PC-3 (cell line): ENCODE data around the gene HDAC9.

Source experiments
- EZH2 ChIP-seq: fragments of 300-600 bp; sonication (generic); IDR thresholded peaks from one replicate; pipeline ENCODE4 v1.6.1; 2017; ENCODE audit warnings: antibody characterized with exemption, mild to moderate bottlenecking, low read length; ENCODE audit not compliant: unreplicated experiment
- EZH2phosphoT487 ChIP-seq: fragments of 300-600 bp; sonication (generic); IDR thresholded peaks from 2 replicates; pipeline ENCODE4 v1.6.1; 2018; ENCODE audit warnings: mild to moderate bottlenecking, antibody characterized with exemption, low read length, borderline replicate concordance
- TF ChIP-seq, protein P1 (sequence below): fragments of 300-600 bp; sonication (generic); conservative IDR thresholded peaks from 2 replicates; pipeline ENCODE4 v1.5.1; 2017; ENCODE audit warnings: antibody characterized with exemption, low read depth, mild to moderate bottlenecking, low read length

GRCh38 chr7:18685971-18686370 lies 190.4 kb downstream of the HDAC9 start:
- no peak for TF ChIP-seq EZH2
- TF ChIP-seq, protein P1, sequence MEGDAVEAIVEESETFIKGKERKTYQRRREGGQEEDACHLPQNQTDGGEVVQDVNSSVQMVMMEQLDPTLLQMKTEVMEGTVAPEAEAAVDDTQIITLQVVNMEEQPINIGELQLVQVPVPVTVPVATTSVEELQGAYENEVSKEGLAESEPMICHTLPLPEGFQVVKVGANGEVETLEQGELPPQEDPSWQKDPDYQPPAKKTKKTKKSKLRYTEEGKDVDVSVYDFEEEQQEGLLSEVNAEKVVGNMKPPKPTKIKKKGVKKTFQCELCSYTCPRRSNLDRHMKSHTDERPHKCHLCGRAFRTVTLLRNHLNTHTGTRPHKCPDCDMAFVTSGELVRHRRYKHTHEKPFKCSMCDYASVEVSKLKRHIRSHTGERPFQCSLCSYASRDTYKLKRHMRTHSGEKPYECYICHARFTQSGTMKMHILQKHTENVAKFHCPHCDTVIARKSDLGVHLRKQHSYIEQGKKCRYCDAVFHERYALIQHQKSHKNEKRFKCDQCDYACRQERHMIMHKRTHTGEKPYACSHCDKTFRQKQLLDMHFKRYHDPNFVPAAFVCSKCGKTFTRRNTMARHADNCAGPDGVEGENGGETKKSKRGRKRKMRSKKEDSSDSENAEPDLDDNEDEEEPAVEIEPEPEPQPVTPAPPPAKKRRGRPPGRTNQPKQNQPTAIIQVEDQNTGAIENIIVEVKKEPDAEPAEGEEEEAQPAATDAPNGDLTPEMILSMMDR: no peak
- TF ChIP-seq EZH2phosphoT487: no peak
